Measurements from ENCODE around the gene CALHM5. TPM values are rescaled to one million over a fixed set of nuclear protein-coding genes. Genes with fewer than 3 reads are reported as not detected.
A peak's percentile ranks its signal among the peaks of the same experiment; 100 is the strongest.

CALHM5 gene, protein sequence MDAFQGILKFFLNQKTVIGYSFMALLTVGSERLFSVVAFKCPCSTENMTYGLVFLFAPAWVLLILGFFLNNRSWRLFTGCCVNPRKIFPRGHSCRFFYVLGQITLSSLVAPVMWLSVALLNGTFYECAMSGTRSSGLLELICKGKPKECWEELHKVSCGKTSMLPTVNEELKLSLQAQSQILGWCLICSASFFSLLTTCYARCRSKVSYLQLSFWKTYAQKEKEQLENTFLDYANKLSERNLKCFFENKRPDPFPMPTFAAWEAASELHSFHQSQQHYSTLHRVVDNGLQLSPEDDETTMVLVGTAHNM
- total RNA-seq (0.10 TPM), polyA plus RNA-seq (not detected)

- Mint-ChIP-seq H3K9me3 (peaks cover 0 to 11% (median 0%) of the 10 kb centered on the region in 7 donors), H3K4me1 (no peaks in the 10 kb centered on the region), H3K36me3 (no peaks in the 10 kb centered on the region), H3K27me3 (no peaks in the 10 kb centered on the region), H3K27ac (no peak within 1 kb of the TSS), H3K4me3 (no peak within 1 kb of the TSS)
- H3K36me3 ChIP-seq (ENCODE audit: control insufficient read depth, insufficient read depth, low read length) = no peaks in the 10 kb centered on the region
- no peak for DNase-seq
- no peak within 1 kb of the TSS for H3K4me3 ChIP-seq (ENCODE audit: low read depth, low read length)
- no peak for ATAC-seq (ENCODE audit: low read depth in 2 of 2)
- no peaks in the 10 kb centered on the region for H3K9me3 ChIP-seq (ENCODE audit: control insufficient read depth in 2 of 2, low read length in 2 of 2)
- H3K27ac ChIP-seq (ENCODE audit: insufficient read depth, low read length, poor library complexity, severe bottlenecking) = no peak within 1 kb of the TSS
- H3K4me1 ChIP-seq (ENCODE audit: control insufficient read depth, insufficient read depth, low read length, poor library complexity, severe bottlenecking) = no peaks in the 10 kb centered on the region
- peaks cover 3% of the 10 kb centered on the region for H3K27me3 ChIP-seq (ENCODE audit: control insufficient read depth, insufficient read depth, low read length)
Observed at GRCh38 chr6:116511424-116512110, at the start of gene CALHM5. TSS of gene CALHM5 (plus strand) at chr6:116511639. CDS start at chr6:116511697, 58 bp downstream.

- ATAC-seq (ENCODE audit: low read depth in 2 of 2) (peak; percentile 68 to 69), DNase-seq (peak; percentile 12 to 78 (median 39))
- no peaks in the 10 kb centered on the region for H3K36me3 ChIP-seq (ENCODE audit: control insufficient read depth, insufficient read depth, low read length)
- no peaks in the 10 kb centered on the region for H3K9me3 ChIP-seq (ENCODE audit: control insufficient read depth in 2 of 2, low read length in 2 of 2)
- Mint-ChIP-seq H3K4me1 (peaks cover 5 to 15% (median 9%) of the 10 kb centered on the region in 4 donors), H3K27ac (no peak overlapping the region), H3K9me3 (no peaks in the 10 kb centered on the region), H3K4me3 (peak overlapping the region; percentile 13 to 72 (median 54)), H3K36me3 (no peaks in the 10 kb centered on the region), H3K27me3 (peaks cover 46% of the 10 kb centered on the region)
- H3K4me3 ChIP-seq (ENCODE audit: low read depth, low read length) = no peak overlapping the region
- peaks cover 29% of the 10 kb centered on the region for H3K27me3 ChIP-seq (ENCODE audit: control insufficient read depth, insufficient read depth, low read length)
- no peak overlapping the region for H3K27ac ChIP-seq (ENCODE audit: insufficient read depth, low read length, poor library complexity, severe bottlenecking)
- H3K4me1 ChIP-seq (ENCODE audit: control insufficient read depth, insufficient read depth, low read length, poor library complexity, severe bottlenecking) = peaks cover 7% of the 10 kb centered on the region
Observed at GRCh38 chr6:116461932-116462885, 49.2 kb upstream of the CALHM5 start.

DNA sequence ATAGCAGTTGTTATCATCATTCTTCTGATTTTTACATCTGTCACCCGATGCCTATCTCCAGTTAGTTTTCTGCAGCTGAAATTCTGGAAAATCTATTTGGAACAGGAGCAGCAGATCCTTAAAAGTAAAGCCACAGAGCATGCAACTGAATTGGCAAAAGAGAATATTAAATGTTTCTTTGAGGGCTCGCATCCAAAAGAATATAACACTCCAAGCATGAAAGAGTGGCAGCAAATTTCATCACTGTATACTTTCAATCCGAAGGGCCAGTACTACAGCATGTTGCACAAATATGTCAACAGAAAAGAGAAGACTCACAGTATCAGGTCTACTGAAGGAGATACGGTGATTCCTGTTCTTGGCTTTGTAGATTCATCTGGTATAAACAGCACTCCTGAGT, 48.1 kb upstream of the CALHM5 start:
- Mint-ChIP-seq H3K27ac (no peak overlapping the region), H3K9me3 (no peaks in the 10 kb centered on the region), H3K36me3 (no peaks in the 10 kb centered on the region), H3K4me3 (peak overlapping the region in 1 of 4 donors; percentile 44), H3K4me1 (peaks cover 5 to 19% (median 9%) of the 10 kb centered on the region in 4 donors), H3K27me3 (peaks cover 46% of the 10 kb centered on the region)
- no peak for DNase-seq
- Histone ChIP-seq H3K27ac (ENCODE audit: insufficient read depth, low read length, poor library complexity, severe bottlenecking) (no peak overlapping the region), H3K36me3 (ENCODE audit: control insufficient read depth, insufficient read depth, low read length) (no peaks in the 10 kb centered on the region), H3K4me1 (ENCODE audit: control insufficient read depth, insufficient read depth, low read length, poor library complexity, severe bottlenecking) (peaks cover 7% of the 10 kb centered on the region), H3K4me3 (ENCODE audit: low read depth, low read length) (no peak overlapping the region), H3K9me3 (ENCODE audit: control insufficient read depth in 2 of 2, low read length in 2 of 2) (no peaks in the 10 kb centered on the region), H3K27me3 (ENCODE audit: control insufficient read depth, insufficient read depth, low read length) (peaks cover 30% of the 10 kb centered on the region)
- no peak for ATAC-seq (ENCODE audit: low read depth in 2 of 2)

- Histone ChIP-seq H3K9me3 (ENCODE audit: control insufficient read depth in 2 of 2, low read length in 2 of 2) (no peaks in the 10 kb centered on the region), H3K36me3 (ENCODE audit: control insufficient read depth, insufficient read depth, low read length) (no peaks in the 10 kb centered on the region), H3K27ac (ENCODE audit: insufficient read depth, low read length, poor library complexity, severe bottlenecking) (no peak overlapping the region), H3K4me1 (ENCODE audit: control insufficient read depth, insufficient read depth, low read length, poor library complexity, severe bottlenecking) (peaks cover 7% of the 10 kb centered on the region), H3K4me3 (ENCODE audit: low read depth, low read length) (no peak overlapping the region), H3K27me3 (ENCODE audit: control insufficient read depth, insufficient read depth, low read length) (peaks cover 23% of the 10 kb centered on the region)
- Mint-ChIP-seq H3K4me3 (no peak overlapping the region), H3K27me3 (peaks cover 38% of the 10 kb centered on the region), H3K27ac (no peak overlapping the region), H3K9me3 (no peaks in the 10 kb centered on the region), H3K36me3 (no peaks in the 10 kb centered on the region), H3K4me1 (peaks cover 5 to 19% (median 9%) of the 10 kb centered on the region in 4 donors)
- no peak for ATAC-seq (ENCODE audit: low read depth in 2 of 2)
- DNase-seq = peak in 1 of 3 donors; percentile 11
Observed at GRCh38 chr6:116465246-116465645, 46.2 kb upstream of the CALHM5 start.

DNA sequence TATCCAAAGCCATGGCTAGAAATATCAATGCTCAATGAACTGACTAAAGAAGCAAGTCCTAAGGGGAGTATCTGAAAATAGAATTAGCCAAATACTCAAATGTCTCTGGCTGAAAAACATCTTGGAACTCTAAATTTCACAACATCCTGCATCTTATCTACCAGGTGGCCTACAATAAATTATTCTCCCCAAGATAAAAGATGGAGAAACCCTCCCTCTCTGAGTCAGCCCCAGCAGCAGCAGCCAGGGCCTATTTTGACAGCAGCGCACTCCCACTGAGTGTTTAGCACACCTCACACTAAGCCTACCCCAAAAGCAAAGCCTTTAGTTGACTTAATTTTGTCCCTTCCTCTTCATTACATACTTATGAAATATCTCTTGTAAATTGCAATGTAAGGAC, 44.3 kb upstream of the CALHM5 start:
- peaks cover 0 to 10% (median 5%) of the 10 kb centered on the region in 4 donors for H3K4me1 Mint-ChIP-seq
- Histone ChIP-seq H3K4me3 (ENCODE audit: low read depth, low read length) (no peak overlapping the region), H3K9me3 (ENCODE audit: control insufficient read depth in 2 of 2, low read length in 2 of 2) (no peaks in the 10 kb centered on the region), H3K36me3 (ENCODE audit: control insufficient read depth, insufficient read depth, low read length) (no peaks in the 10 kb centered on the region), H3K27me3 (ENCODE audit: control insufficient read depth, insufficient read depth, low read length) (peaks cover 18% of the 10 kb centered on the region), H3K27ac (ENCODE audit: insufficient read depth, low read length, poor library complexity, severe bottlenecking) (no peak overlapping the region), H3K4me1 (ENCODE audit: control insufficient read depth, insufficient read depth, low read length, poor library complexity, severe bottlenecking) (no peaks in the 10 kb centered on the region)
- DNase-seq (no peak), ATAC-seq (ENCODE audit: low read depth in 2 of 2) (no peak)
- peaks cover 26% of the 10 kb centered on the region for H3K27me3 Mint-ChIP-seq
- no peaks in the 10 kb centered on the region for H3K9me3 Mint-ChIP-seq
- H3K36me3 Mint-ChIP-seq = no peaks in the 10 kb centered on the region
- peak overlapping the region in 1 of 3 donors; percentile 72 for H3K27ac Mint-ChIP-seq
- H3K4me3 Mint-ChIP-seq = no peak overlapping the region

DNA sequence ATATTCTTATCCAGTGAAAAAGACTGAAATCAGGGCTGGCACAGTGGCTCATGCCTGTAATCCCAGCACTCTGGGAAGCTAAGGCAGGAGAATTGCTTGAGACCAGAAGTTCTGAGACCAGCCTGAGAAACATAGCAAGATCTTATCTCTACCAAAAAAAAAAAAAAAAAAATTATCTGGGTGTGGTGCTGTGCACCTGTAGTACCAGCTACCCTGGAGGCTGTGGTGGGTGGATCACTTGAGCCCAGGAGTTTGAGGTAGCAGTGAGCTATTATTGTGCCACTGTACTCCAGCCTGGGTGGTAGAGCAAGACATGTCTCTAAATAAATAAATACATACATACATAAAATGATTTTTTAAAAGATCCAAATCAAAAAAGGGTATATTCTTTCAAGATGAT, 43.9 kb upstream of the CALHM5 start:
- Histone ChIP-seq H3K36me3 (ENCODE audit: control insufficient read depth, insufficient read depth, low read length) (no peaks in the 10 kb centered on the region), H3K27me3 (ENCODE audit: control insufficient read depth, insufficient read depth, low read length) (peaks cover 17% of the 10 kb centered on the region), H3K4me3 (ENCODE audit: low read depth, low read length) (no peak overlapping the region), H3K9me3 (ENCODE audit: control insufficient read depth in 2 of 2, low read length in 2 of 2) (no peaks in the 10 kb centered on the region), H3K4me1 (ENCODE audit: control insufficient read depth, insufficient read depth, low read length, poor library complexity, severe bottlenecking) (no peaks in the 10 kb centered on the region), H3K27ac (ENCODE audit: insufficient read depth, low read length, poor library complexity, severe bottlenecking) (no peak overlapping the region)
- peaks cover 25% of the 10 kb centered on the region for H3K27me3 Mint-ChIP-seq
- peaks cover 0 to 9% (median 3%) of the 10 kb centered on the region in 4 donors for H3K4me1 Mint-ChIP-seq
- peak in 1 of 3 donors; percentile 25 for DNase-seq
- no peak for ATAC-seq (ENCODE audit: low read depth in 2 of 2)
- no peaks in the 10 kb centered on the region for H3K9me3 Mint-ChIP-seq
- H3K36me3 Mint-ChIP-seq = no peaks in the 10 kb centered on the region
- no peak overlapping the region for H3K27ac Mint-ChIP-seq
- H3K4me3 Mint-ChIP-seq = no peak overlapping the region

DNA sequence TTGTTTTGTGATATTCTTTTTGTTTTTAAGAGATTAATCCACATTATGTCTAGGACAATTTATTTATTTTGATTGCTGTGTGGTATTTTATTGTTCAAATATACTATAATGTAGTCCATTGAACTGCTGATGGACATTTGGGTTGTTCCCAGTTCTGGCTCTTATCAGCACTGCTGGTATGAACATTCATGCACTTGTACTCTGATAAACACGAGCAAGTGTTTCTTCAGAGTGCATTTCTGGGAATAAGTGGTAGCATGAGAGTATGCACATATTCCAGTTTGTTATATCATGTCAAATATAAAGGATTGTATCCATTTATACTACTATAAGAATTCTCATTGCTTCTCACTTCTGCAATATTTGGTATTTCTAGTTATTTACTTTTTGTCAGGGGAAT, 43.1 kb upstream of the CALHM5 start:
- no peak for ATAC-seq (ENCODE audit: low read depth in 2 of 2)
- no peaks in the 10 kb centered on the region for H3K9me3 ChIP-seq (ENCODE audit: control insufficient read depth in 2 of 2, low read length in 2 of 2)

More for the DNA sequence above, 43.1 kb upstream of the CALHM5 start:
- H3K9me3 Mint-ChIP-seq = peaks cover 0 to under 1% (median 0%) of the 10 kb centered on the region in 7 donors
- no peak overlapping the region for H3K4me3 Mint-ChIP-seq
- no peaks in the 10 kb centered on the region for H3K36me3 Mint-ChIP-seq
- Histone ChIP-seq H3K27me3 (ENCODE audit: control insufficient read depth, insufficient read depth, low read length) (peaks cover 9% of the 10 kb centered on the region), H3K27ac (ENCODE audit: insufficient read depth, low read length, poor library complexity, severe bottlenecking) (no peak overlapping the region), H3K4me3 (ENCODE audit: low read depth, low read length) (no peak overlapping the region), H3K36me3 (ENCODE audit: control insufficient read depth, insufficient read depth, low read length) (no peaks in the 10 kb centered on the region), H3K4me1 (ENCODE audit: control insufficient read depth, insufficient read depth, low read length, poor library complexity, severe bottlenecking) (no peaks in the 10 kb centered on the region)
- H3K4me1 Mint-ChIP-seq = peaks cover 0 to 6% (median 0%) of the 10 kb centered on the region in 4 donors
- DNase-seq = no peak
- peaks cover 17% of the 10 kb centered on the region for H3K27me3 Mint-ChIP-seq
- H3K27ac Mint-ChIP-seq = no peak overlapping the region

Measured in CD4-positive, CD25-positive, alpha-beta regulatory T cell (primary cell).